ENCODE data around the gene ITGA7.

Gene ITGA7

DNA sequence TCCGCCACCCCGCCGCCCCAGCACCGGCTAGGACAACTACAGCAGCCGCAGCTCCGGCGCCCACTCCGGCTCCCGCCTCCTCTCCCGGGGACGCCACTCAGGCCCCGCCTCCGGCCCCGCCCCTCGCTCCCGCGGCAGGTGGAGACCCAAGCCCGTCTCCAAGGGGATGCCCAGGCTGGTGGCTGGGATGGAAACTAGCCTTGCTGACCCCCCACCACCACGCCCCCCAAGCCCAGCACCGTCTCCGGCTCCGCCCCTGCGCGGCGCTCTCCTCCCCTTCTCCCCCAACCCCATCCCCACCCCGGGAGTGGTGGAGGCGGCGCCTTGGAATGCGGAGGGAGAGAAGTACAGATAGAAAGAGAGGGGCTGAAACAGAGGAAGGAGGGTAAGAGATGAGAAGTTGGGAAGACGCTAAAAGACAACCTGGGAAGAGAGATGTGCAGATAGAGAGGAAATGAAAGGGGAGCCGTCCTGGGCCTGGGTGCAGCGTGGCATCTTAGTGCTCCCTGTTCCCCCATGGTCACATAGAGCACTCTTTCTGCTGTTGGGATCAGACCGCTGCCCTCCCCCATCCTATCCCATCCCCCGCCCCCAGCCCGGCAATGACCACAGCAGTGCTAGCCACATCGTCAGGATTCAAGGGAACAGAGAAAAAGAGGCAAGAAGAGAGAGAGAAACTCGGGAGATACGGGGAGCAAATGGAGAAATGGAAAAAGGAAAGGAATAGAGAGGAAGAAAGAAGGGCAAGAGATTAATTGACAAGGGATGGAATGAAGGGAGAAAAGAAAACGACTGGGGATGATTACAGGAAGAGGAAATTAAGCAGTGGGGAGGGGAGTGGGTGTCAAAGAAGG lies at the start of gene ITGA7:
TSS of gene ITGA7 (minus strand) at position 64 of the 854 bp plus-strand sequence. CDS start 222 bp downstream, outside the sequence.
- DNase-seq, result peak; percentile 88

GRCh38 chr12:55755246-55755645 lies 47.5 kb upstream of the ITGA7 start:
- DNase-seq, result no peak

DNA sequence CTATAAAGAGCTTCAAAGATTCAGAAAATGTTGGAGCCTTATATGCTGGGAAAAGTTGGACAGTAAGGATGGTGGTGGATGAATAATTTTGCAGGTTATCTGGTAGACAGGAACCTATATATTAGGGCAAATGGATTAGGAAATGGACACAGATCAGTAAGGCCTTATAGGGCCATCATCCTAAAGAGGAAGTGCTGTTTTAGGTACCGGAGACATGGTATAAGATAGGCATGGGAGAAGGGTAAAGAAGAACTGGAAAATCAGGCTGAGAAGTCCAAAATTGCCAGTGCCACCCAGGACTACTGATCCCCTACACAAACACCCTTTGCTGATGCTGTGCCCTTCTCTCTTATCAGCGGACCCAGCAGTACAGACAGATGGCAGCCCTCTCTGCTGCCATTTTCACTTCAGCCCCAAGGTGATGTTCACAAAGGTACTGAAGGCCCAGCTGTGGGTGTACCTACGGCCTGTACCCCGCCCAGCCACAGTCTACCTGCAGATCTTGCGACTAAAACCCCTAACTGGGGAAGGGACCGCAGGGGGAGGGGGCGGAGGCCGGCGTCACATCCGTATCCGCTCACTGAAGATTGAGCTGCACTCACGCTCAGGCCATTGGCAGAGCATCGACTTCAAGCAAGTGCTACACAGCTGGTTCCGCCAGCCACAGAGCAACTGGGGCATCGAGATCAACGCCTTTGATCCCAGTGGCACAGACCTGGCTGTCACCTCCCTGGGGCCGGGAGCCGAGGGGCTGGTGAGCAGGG lies 40.7 kb upstream of the ITGA7 start:
- DNase-seq, result no peak

- DNase-seq, result no peak
Measured at GRCh38 chr12:55746913-55747231, 39.2 kb upstream of the ITGA7 start.

GRCh38 chr12:55746174-55746912 lies 38.6 kb upstream of the ITGA7 start:
- DNase-seq, result no peak

- DNase-seq, result peak; percentile 64
Measured at GRCh38 chr12:55745361-55746173, 37.9 kb upstream of the ITGA7 start.

DNA sequence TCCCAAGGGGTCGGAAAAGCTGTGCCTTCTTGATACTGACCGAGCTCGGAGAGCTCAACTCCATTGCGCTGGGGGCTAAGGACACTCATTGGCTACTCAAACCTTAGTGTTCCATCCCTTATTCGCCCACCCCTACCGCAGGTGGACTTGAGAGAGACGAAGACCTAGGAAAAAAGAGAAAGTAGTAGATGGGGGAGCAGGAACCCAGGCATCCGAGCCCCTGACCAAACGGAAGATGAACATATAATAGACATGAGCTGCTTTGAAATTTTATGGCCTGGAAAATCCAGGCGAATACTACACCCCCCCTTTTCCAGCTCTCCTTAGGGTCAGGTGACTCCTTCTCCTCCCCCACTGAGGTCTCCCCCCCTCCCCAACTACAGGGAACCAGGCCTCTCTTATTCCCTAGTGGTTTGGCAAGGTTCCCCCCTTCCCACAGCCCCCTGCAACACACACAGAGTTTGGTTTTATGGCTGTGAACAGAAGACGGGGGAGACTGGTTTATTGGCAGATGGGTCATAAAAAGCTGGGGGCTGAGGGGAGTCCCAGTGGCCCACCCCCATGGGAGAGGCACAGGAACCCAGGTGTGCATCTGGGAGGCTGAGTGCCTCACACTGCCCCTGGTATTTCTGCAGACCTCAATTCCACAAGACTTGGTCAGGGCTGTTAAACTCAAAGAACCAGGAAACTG lies 36.8 kb upstream of the ITGA7 start:
- no peak for DNase-seq

DNA sequence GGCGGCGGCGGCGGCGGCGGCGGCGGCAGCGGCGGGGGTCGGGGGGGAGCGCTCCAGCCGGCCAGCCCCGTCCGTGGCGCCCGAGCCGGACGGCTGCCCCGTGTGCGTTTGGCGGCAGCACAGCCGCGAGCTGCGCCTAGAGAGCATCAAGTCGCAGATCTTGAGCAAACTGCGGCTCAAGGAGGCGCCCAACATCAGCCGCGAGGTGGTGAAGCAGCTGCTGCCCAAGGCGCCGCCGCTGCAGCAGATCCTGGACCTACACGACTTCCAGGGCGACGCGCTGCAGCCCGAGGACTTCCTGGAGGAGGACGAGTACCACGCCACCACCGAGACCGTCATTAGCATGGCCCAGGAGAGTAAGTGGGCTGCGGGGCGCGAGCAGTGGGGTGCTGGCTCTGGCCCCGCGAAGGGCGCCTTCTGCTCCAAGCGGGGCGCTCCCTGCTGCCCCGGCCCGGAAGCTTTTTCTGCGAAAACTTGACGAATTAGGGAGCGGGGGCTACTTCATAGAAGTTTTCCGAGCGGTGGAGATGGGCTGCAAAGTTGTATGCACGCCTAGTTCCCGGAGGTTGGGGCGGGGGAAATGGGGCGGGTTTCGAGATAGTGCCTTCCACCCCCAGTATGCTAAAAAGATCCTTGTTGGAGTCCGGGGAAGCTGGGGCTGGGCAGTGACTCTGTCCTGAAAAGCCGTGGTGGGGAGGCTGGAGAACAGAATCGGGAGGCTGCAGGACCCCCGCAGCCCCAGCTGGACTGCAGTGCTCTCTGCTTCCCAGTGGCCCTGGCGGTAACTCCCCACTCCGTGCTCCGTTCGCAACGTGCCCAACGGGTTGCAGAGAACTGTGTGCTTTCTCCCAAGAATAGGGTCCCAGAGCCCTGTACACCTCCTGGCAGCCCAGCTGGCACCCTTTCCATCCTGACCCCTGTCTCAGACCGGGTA lies 36.0 kb upstream of the ITGA7 start:
- DNase-seq, result peak; percentile 75

DNA sequence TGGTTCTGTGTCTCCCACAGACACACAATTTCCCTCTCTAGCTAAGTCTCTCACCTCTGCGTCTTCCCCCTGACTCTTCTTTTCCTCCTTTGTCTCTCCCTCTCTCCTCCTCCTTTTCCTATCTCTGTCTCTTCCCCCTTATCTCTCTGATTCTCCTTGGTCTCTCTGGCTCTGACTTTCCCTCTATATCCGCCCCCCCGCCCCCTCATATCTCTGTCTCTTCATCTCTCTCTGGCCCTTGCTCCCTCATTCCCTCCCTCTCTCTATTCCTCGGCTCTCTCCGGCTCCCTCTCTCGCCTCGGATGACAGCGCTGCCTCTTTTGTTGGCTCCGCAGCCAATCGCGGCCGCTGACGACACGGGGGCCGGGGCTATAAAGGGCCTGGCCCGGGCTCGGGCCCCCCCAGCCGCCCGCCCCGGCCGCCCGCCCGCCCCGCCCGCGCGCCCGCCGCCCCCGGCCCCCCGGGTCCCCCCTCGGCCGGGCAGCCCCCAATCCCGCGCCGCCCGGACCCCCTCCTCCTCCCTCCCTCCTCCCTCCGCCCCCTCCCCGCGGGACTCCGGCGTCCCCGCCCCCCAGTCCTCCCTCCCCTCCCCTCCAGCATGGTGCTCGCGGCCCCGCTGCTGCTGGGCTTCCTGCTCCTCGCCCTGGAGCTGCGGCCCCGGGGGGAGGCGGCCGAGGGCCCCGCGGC lies 35.2 kb upstream of the ITGA7 start, which contains the start of gene GDF11:
TSS of gene GDF11 (plus strand) at position 404 of the 687 bp plus-strand sequence. CDS start at position 599, 195 bp downstream.
- peak; percentile 92 for DNase-seq

DNA sequence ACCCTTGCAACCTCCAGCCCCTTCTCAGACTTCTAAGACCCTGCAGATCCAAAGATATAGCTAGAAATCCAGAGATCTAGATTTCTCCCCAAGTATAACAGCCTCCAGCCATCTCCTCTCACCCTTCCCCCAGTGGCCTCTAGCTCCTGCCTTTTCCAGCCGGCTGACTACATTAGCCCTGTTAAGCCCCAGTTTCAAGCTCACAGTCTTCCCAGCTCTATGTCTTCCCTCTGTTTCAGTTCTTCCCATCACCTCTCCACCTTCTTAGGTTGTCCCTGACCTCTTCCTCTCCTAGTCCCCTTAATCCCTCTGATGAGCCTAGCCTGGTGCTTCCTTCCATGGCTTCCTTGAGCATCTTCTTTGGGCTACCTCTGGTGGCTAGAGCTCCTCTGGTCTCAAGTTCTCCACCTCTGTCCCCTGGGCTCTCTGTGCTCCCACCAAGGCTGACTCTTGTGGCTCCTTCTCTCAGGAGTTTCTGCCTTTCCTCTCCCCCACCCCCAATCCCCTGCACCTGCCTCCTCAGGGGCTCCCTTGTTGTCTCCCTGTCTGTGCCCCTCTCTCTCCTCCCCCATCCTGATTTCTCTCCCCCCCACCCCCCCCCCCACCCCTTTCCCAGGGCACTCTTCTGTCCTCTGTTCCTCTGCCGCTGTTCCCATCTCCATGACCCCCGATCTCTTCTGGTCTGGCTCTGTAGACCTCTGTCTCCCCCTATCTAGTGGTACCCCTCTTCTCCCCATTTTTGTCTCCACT lies 34.4 kb upstream of the ITGA7 start:
- no peak for DNase-seq

DNA sequence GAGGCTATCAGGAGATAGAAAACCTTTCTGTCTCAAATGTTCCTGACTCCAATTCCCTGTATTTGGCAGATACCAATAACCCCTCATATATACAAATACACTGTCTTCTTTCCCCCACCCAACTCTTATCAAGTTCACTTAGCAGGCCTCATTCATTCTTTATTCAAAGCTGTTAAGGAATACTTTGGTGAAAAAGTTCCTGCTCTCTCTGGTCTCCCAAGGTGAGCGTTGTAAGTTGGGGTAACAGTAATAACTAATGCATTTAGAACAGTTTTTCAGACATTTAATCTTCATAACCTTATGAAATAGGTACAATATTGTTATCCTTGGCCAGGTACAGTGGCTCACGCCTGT lies 31.3 kb upstream of the ITGA7 start:
- no peak for DNase-seq

- peak; percentile 94 for DNase-seq
Measured at GRCh38 chr12:55738123-55739024, 30.7 kb upstream of the ITGA7 start.

GRCh38 chr12:55737581-55738122 lies 29.9 kb upstream of the ITGA7 start:
- DNase-seq, result peak; percentile 73

DNA sequence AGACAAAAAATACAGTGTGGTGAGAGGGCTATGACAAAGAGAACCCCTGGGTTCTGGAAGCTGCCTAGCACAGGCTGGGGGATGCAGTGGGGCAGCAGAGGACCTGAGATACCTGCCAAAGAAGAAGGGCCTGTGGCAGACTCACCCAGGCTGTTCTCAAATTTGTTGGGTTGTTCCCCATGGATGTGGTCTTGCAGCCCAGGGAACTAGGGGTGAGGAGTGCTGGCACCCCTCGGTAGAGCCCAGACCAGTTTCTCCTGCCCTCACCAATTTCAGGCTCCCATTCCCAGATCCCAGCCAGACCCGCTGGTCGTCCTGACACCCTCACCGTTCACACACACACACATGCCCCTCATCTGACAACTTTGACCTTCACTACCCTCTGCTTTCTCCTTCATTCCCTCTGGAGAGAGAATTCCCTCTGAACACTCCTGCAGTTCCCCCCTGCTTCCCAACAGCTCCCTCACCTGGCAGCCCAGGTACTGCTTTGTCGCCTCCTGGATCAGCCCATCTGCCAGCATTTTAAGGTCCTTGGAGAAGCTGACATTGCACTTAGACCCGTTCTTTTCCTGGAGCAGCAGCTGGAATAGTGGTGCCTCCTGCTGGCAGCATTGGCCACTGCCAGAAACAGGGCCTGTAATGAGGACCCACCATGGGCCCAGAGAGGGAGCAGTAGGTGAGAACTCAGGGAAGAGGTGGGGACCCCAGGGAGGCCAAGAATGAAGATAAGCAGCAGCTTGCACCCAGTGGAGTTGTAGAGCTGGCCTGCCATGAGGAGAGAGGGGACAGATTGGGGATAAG lies 29.3 kb upstream of the ITGA7 start:
- DNase-seq, result peak; percentile 75

- DNase-seq, result no peak
Measured at GRCh38 chr12:55736076-55736475, 28.4 kb upstream of the ITGA7 start.

GRCh38 chr12:55734595-55734994 lies 26.9 kb upstream of the ITGA7 start:
- no peak for DNase-seq

DNA sequence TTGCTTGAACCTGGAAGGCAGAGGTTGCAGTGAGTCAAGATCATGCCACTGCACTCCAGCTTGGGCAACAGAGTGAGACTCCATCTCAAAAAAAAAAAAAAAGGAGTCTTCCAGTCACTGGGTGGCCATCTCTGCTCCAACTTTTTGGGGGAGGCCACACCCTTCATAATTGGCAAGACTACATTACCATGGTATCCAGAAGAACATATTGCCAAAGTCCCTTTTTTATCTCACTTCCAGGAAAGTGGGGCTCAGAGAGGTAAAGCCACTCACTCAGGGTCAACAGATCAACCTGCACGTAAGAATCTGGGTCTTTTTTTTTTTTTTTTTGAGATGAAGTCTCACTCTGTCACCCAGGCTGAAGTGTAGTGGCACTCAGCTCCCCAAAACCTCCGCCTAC lies 26.2 kb upstream of the ITGA7 start:
- no peak for DNase-seq
